ENCODE measurements around the gene CACNG3. TPM values are rescaled to one million over a fixed set of nuclear protein-coding genes. Genes with fewer than 3 reads are reported as not detected.

CACNG3 gene
- total and polyA plus RNA-seq, 2 of the 4 experiments (the other 2 are of a cell fraction): not detected

DNA sequence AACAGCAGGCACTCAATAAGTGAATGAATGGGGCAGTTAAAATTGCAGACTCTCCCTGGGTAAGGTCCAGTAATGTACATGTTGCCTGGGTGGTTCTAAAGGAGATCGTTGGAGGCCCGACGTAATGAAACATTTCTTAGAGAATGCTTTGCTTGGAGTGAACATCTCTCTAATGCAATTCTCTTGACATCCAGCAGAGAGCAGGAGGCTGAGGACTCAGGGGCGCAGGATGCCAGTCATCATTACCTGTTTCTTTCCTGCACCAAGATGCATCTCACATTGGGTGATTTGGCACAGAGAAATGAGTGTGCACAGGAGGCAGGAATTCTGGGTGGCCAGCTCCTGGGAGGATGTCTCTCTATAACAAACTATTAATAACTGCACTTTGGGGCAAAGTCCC is 152.9 kb downstream of the CACNG3 start:
- CTCF ChIA-PET: no interaction called here
- dilution Hi-C loops (cut with HindIII; ENCODE audit: low sequenced_read_pairs, unreplicated experiment): no loop called here

More for the DNA sequence above, 152.9 kb downstream of the CACNG3 start:
- no peak for TF ChIP-seq CEBPB (IDR thresholded peaks at IDR 0.05; ENCODE audit: low read depth, low read length)
- TF ChIP-seq POLR2A (IDR thresholded peaks at IDR 0.05; ENCODE audit: low read depth, low read length): no peak
- TF ChIP-seq RAD21 (IDR thresholded peaks at IDR 0.05; ENCODE audit: low read length): no peak
- TF ChIP-seq MAZ (IDR thresholded peaks at IDR 0.05; ENCODE audit: borderline replicate concordance, low read depth, low read length): no peak
- no peak for TF ChIP-seq SMC3 (IDR thresholded peaks at IDR 0.05; ENCODE audit: low read depth, low read length)
- TF ChIP-seq RFX5 (IDR thresholded peaks at IDR 0.05; ENCODE audit: low read depth, low read length): no peak
- TF ChIP-seq CHD1 (IDR thresholded peaks at IDR 0.05; ENCODE audit: low read depth, low read length): no peak
- no peak for TF ChIP-seq USF2 (IDR thresholded peaks at IDR 0.05; ENCODE audit: low read depth, low read length)
- TF ChIP-seq NFE2L2 (IDR thresholded peaks at IDR 0.05; ENCODE audit: low read depth, low read length): no peak
- TF ChIP-seq BHLHE40 (IDR thresholded peaks at IDR 0.05; ENCODE audit: low read depth, low read length): no peak
- TF ChIP-seq, protein P1, sequence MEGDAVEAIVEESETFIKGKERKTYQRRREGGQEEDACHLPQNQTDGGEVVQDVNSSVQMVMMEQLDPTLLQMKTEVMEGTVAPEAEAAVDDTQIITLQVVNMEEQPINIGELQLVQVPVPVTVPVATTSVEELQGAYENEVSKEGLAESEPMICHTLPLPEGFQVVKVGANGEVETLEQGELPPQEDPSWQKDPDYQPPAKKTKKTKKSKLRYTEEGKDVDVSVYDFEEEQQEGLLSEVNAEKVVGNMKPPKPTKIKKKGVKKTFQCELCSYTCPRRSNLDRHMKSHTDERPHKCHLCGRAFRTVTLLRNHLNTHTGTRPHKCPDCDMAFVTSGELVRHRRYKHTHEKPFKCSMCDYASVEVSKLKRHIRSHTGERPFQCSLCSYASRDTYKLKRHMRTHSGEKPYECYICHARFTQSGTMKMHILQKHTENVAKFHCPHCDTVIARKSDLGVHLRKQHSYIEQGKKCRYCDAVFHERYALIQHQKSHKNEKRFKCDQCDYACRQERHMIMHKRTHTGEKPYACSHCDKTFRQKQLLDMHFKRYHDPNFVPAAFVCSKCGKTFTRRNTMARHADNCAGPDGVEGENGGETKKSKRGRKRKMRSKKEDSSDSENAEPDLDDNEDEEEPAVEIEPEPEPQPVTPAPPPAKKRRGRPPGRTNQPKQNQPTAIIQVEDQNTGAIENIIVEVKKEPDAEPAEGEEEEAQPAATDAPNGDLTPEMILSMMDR (conservative IDR thresholded peaks at IDR 0.05; ENCODE audit: low read depth, low read length): no peak
- no peak for TF ChIP-seq MAFK (IDR thresholded peaks at IDR 0.05; ENCODE audit: low read depth, low read length)
- TF ChIP-seq MXI1 (IDR thresholded peaks at IDR 0.05; ENCODE audit: borderline replicate concordance, low read depth, low read length): no peak
- no peak for TF ChIP-seq FOS (IDR thresholded peaks at IDR 0.05; ENCODE audit: low read depth, low read length)
- no peak for TF ChIP-seq ELK1 (IDR thresholded peaks at IDR 0.05; ENCODE audit: borderline replicate concordance, low read depth, low read length)
- TF ChIP-seq RCOR1 (IDR thresholded peaks at IDR 0.05; ENCODE audit: insufficient replicate concordance, low read length): no peak
- POLR2A ChIA-PET (ENCODE audit: unreplicated experiment): no interaction called here
- Histone ChIP-seq H3K56ac (ENCODE audit: extremely low read depth, insufficient read depth, low read length) (no peak overlapping the region), H3K4ac (ENCODE audit: low read depth, low read length) (no peak overlapping the region), H2BK15ac (ENCODE audit: low read depth, low read length) (no peak overlapping the region), H3K4me3 (ENCODE audit: insufficient read depth, low read depth, low read length) (no peak overlapping the region), H4K8ac (ENCODE audit: low read depth in 2 of 2, low read length in 2 of 2) (no peak overlapping the region), H3K9me1 (ENCODE audit: insufficient read depth, low read length) (no peaks in the 10 kb centered on the region), H3K4me2 (ENCODE audit: low read depth, low read length) (no peak overlapping the region), H2BK5ac (ENCODE audit: low read depth, low read length, poor library complexity, severe bottlenecking) (no peak overlapping the region), H3K27ac (ENCODE audit: insufficient read depth, low read length) (no peak overlapping the region), H3K36me3 (ENCODE audit: control insufficient read depth, insufficient read depth, low read length) (no peaks in the 10 kb centered on the region), H3K9me3 (ENCODE audit: control insufficient read depth, insufficient read depth, low read length) (no peaks in the 10 kb centered on the region), H2BK20ac (ENCODE audit: low read depth, low read length) (no peak overlapping the region), H3K27me3 (ENCODE audit: control insufficient read depth, insufficient read depth, low read length) (no peaks in the 10 kb centered on the region), H4K20me1 (ENCODE audit: insufficient read depth, low read length) (no peaks in the 10 kb centered on the region), H3K23ac (ENCODE audit: low read depth, low read length) (no peak overlapping the region), H2AK9ac (replicated peaks; ENCODE audit: low read depth, low read length, poor library complexity) (no peak overlapping the region), H2AFZ (replicated peaks; ENCODE audit: low read length, poor library complexity) (no peak overlapping the region), H3K79me1 (ENCODE audit: low read depth in 1 of 2, low read length in 2 of 2) (no peaks in the 10 kb centered on the region), H3K18ac (ENCODE audit: low read depth, low read length) (no peak overlapping the region), H3K9ac (ENCODE audit: low read depth, low read length) (no peak overlapping the region), H3K4me1 (ENCODE audit: control insufficient read depth, insufficient read depth, low read length) (no peaks in the 10 kb centered on the region), H3K14ac (replicated peaks; ENCODE audit: low read depth, low read length) (no peak overlapping the region), H2AK5ac (ENCODE audit: low read depth, low read length) (no peak overlapping the region), H2BK120ac (ENCODE audit: low read depth, low read length) (no peak overlapping the region), H4K91ac (ENCODE audit: insufficient read depth, low read depth, low read length) (no peak overlapping the region), H4K5ac (ENCODE audit: low read depth, low read length) (no peak overlapping the region)
- no peak for DNase-seq
- no CpG with 5 or more reads among the region's 4 CpGs for WGBS, 2 experiments (ENCODE audit: extremely low coverage in 2 of 2, insufficient read length in 1 of 2)
- ATAC-seq (ENCODE audit: low read depth): no peak
- in situ Hi-C loops (cut with MboI; ENCODE audit: low sequenced_read_pairs): no loop called here
- BruUV-seq (replicated peaks): no TSS peak
- intact Hi-C loops (cut with micrococcal nuclease): no loop called here
